IMR-90 (cell line): ENCODE results near the gene SH3BP2. TPM values are rescaled to one million over a fixed set of nuclear protein-coding genes. Genes with fewer than 3 reads are reported as not detected.

Experiments
- ATAC-seq: fragments of 200-7000 bp; cut with Tn5 transposase; 2 replicates; pipeline ENCODE4 v1.9.1; 2020; ENCODE audit warnings: low read depth, mild to moderate bottlenecking, moderate library complexity
- BruUV-seq: library from RNA; stranded (reverse); fragments of 400-500 nt; replicated peaks from 2 replicates; lab custom pipeline; 2021; lab: Mats Ljungman, UMichigan
- CTCF ChIA-PET: fragments of 300-600 bp; formaldehyde crosslinking; extraction: SDS; loops from one replicate; lab custom pipeline; 2021; ENCODE audit warnings: antibody characterized with exemption; lab: Yijun Ruan, JAX
- POLR2A ChIA-PET: fragments of 300-600 bp; sonication (Branson Sonifier 250); formaldehyde crosslinking; loops from one replicate; lab custom pipeline; 2022; ENCODE audit warnings: antibody characterized with exemption; ENCODE audit not compliant: unreplicated experiment; lab: Charles Lee
- DNase-seq: peaks from one replicate; pipeline ENCODE4 v3.0.0; 2013
- H2AFZ ChIP-seq: replicated peaks from 2 replicates; pipeline ENCODE3; 2013; ENCODE audit warnings: low read length, mild to moderate bottlenecking; ENCODE audit not compliant: poor library complexity
- H2AK5ac ChIP-seq: 2 replicates; pipeline ENCODE4 v1.6.1; 2013; ENCODE audit warnings: low read depth, low read length, inconsistent platforms
- H2AK9ac ChIP-seq: replicated peaks from 2 replicates; pipeline ENCODE3; 2013; ENCODE audit warnings: mild to moderate bottlenecking, low read depth, low read length, moderate library complexity; ENCODE audit not compliant: poor library complexity
- H2BK120ac ChIP-seq: 2 replicates; pipeline ENCODE4 v1.6.1; 2013; ENCODE audit warnings: low read depth, low read length, inconsistent platforms
- H2BK15ac ChIP-seq: 3 replicates; pipeline ENCODE4 v1.6.1; 2013; ENCODE audit warnings: low read depth, low read length, inconsistent platforms
- H2BK20ac ChIP-seq: 2 replicates; pipeline ENCODE4 v1.6.1; 2013; ENCODE audit warnings: low read depth, mild to moderate bottlenecking, inconsistent platforms, low read length, moderate library complexity
- H2BK5ac ChIP-seq: 2 replicates; pipeline ENCODE4 v1.6.1; 2013; ENCODE audit warnings: mild to moderate bottlenecking, low read depth, low read length, inconsistent platforms; ENCODE audit not compliant: poor library complexity, severe bottlenecking
- H3K14ac ChIP-seq: replicated peaks from 2 replicates; pipeline ENCODE4 v1.6.1; 2013; ENCODE audit warnings: low read depth, low read length, inconsistent platforms
- H3K18ac ChIP-seq: 2 replicates; pipeline ENCODE4 v1.6.1; 2013; ENCODE audit warnings: low read depth, low read length, control low read depth
- H3K23ac ChIP-seq: 2 replicates; pipeline ENCODE4 v1.6.1; 2013; ENCODE audit warnings: low read depth, low read length, inconsistent platforms
- H3K27ac ChIP-seq: 2 replicates; pipeline ENCODE4 v1.5.1; 2013; ENCODE audit warnings: mild to moderate bottlenecking, control low read depth, low read length; ENCODE audit not compliant: insufficient read depth
- H3K27me3 ChIP-seq: 2 replicates; pipeline ENCODE4 v1.6.1; 2013; ENCODE audit warnings: low read length; ENCODE audit not compliant: control insufficient read depth, insufficient read depth
- H3K36me3 ChIP-seq: 2 replicates; pipeline ENCODE4 v1.6.1; 2013; ENCODE audit warnings: low read length, mixed read lengths; ENCODE audit not compliant: control insufficient read depth, insufficient read depth
- H3K4ac ChIP-seq: 2 replicates; pipeline ENCODE4 v1.6.1; 2013; ENCODE audit warnings: low read depth, low read length, inconsistent platforms
- H3K4me1 ChIP-seq: 2 replicates; pipeline ENCODE4 v1.6.1; 2013; ENCODE audit warnings: low read length, mixed read lengths; ENCODE audit not compliant: control insufficient read depth, insufficient read depth
- H3K4me2 ChIP-seq: 2 replicates; pipeline ENCODE4 v1.6.1; 2013; ENCODE audit warnings: low read depth, mild to moderate bottlenecking, control low read depth, low read length, moderate library complexity
- H3K4me3 ChIP-seq: 2 replicates; pipeline ENCODE4 v1.5.1; 2013; ENCODE audit warnings: low read depth, mild to moderate bottlenecking, control low read depth, low read length, moderate library complexity; ENCODE audit not compliant: insufficient read depth
- H3K56ac ChIP-seq: 2 replicates; pipeline ENCODE4 v1.6.1; 2013; ENCODE audit warnings: low read length, inconsistent platforms; ENCODE audit not compliant: insufficient read depth; ENCODE audit errors: extremely low read depth
- H3K79me1 ChIP-seq, 2 experiments: 2 replicates each; pipeline ENCODE4 v1.6.1; 2013; ENCODE audit warnings: low read length in 2 of 2, inconsistent platforms in 1 of 2, low read depth in 1 of 2
- H3K9ac ChIP-seq: 2 replicates; pipeline ENCODE4 v1.6.1; 2013; ENCODE audit warnings: low read depth, low read length, control low read depth
- H3K9me1 ChIP-seq: 2 replicates; pipeline ENCODE4 v1.6.1; 2013; ENCODE audit warnings: low read length, inconsistent platforms; ENCODE audit not compliant: insufficient read depth
- H3K9me3 ChIP-seq: 2 replicates; pipeline ENCODE4 v1.6.1; 2013; ENCODE audit warnings: low read length; ENCODE audit not compliant: control insufficient read depth, insufficient read depth
- H4K20me1 ChIP-seq: 2 replicates; pipeline ENCODE4 v1.6.1; 2013; ENCODE audit warnings: low read length, inconsistent platforms; ENCODE audit not compliant: insufficient read depth
- H4K5ac ChIP-seq: 2 replicates; pipeline ENCODE4 v1.6.1; 2013; ENCODE audit warnings: mild to moderate bottlenecking, low read depth, low read length, control low read depth
- H4K8ac ChIP-seq, 2 experiments: 2 replicates each; pipeline ENCODE4 v1.6.1; 2013; ENCODE audit warnings: low read depth in 2 of 2, low read length in 2 of 2, control low read depth in 1 of 2, inconsistent platforms in 1 of 2
- H4K91ac ChIP-seq: 2 replicates; pipeline ENCODE4 v1.6.1; 2013; ENCODE audit warnings: low read depth, low read length, inconsistent platforms; ENCODE audit not compliant: insufficient read depth
- BHLHE40 ChIP-seq: fragments of 150-350 bp; IDR thresholded peaks from 2 replicates; pipeline ENCODE4 v1.6.1; 2016; ENCODE audit warnings: mild to moderate bottlenecking, low read depth, low read length
- CEBPB ChIP-seq: IDR thresholded peaks from 2 replicates; pipeline ENCODE4 v1.6.1; 2012; ENCODE audit warnings: low read depth, low read length, improper control_type of control experiment
- CHD1 ChIP-seq: IDR thresholded peaks from 2 replicates; pipeline ENCODE4 v1.6.1; 2012; ENCODE audit warnings: low read depth, low read length, improper control_type of control experiment
- FOS ChIP-seq: fragments of 150-350 bp; IDR thresholded peaks from 2 replicates; pipeline ENCODE4 v1.6.1; 2016; ENCODE audit warnings: low read depth, low read length
- MAFK ChIP-seq: IDR thresholded peaks from 2 replicates; pipeline ENCODE4 v1.6.1; 2012; ENCODE audit warnings: low read depth, low read length, improper control_type of control experiment
- MAZ ChIP-seq: IDR thresholded peaks from 2 replicates; pipeline ENCODE4 v1.6.1; 2012; ENCODE audit warnings: low read depth, mild to moderate bottlenecking, low read length, improper control_type of control experiment, moderate library complexity, borderline replicate concordance
- MXI1 ChIP-seq: IDR thresholded peaks from 2 replicates; pipeline ENCODE4 v1.6.1; 2012; ENCODE audit warnings: low read depth, mild to moderate bottlenecking, low read length, moderate library complexity, borderline replicate concordance
- NFE2L2 ChIP-seq: fragments of 150-350 bp; IDR thresholded peaks from 2 replicates; pipeline ENCODE4 v1.6.1; 2016; ENCODE audit warnings: low read depth, mild to moderate bottlenecking, low read length
- POLR2A ChIP-seq: IDR thresholded peaks from 2 replicates; pipeline ENCODE4 v1.6.1; 2012; ENCODE audit warnings: mild to moderate bottlenecking, low read depth, low read length
- RAD21 ChIP-seq: IDR thresholded peaks from 2 replicates; pipeline ENCODE4 v1.6.1; 2012; ENCODE audit warnings: low read length, improper control_type of control experiment
- RCOR1 ChIP-seq: IDR thresholded peaks from 2 replicates; pipeline ENCODE4 v1.6.1; 2012; ENCODE audit warnings: mild to moderate bottlenecking, low read length, improper control_type of control experiment; ENCODE audit not compliant: insufficient replicate concordance
- RFX5 ChIP-seq: IDR thresholded peaks from 2 replicates; pipeline ENCODE4 v1.8.0; 2012; ENCODE audit warnings: low read depth, mild to moderate bottlenecking, low read length, moderate library complexity
- SMC3 ChIP-seq: fragments of 150-350 bp; IDR thresholded peaks from 2 replicates; pipeline ENCODE4 v1.6.1; 2016; ENCODE audit warnings: low read depth, mild to moderate bottlenecking, antibody characterized with exemption, low read length, moderate library complexity
- USF2 ChIP-seq: fragments of 150-350 bp; IDR thresholded peaks from 2 replicates; pipeline ENCODE4 v1.6.1; 2017; ENCODE audit warnings: mild to moderate bottlenecking, antibody characterized with exemption, low read length, low read depth
- WGBS, 2 experiments: methylation state at CpG; one replicate each; pipeline versions ENCODE4 v1.1.5 to v1.1.7; 2013; ENCODE audit warnings: missing lambda C conversion rate in 2 of 2; ENCODE audit not compliant: insufficient read length in 1 of 2; ENCODE audit errors: extremely low coverage in 2 of 2; 5-methylcytosine and 5-hydroxymethylcytosine counted together
- dilution Hi-C: fragments of 300-500 bp; cut with HindIII; formaldehyde crosslinking; loops from one replicate; pipeline ENCODE4 v1.14.3; 2018; ENCODE audit warnings: low sequenced_read_pairs; ENCODE audit not compliant: unreplicated experiment
- in situ Hi-C: fragments of 300-500 bp; cut with MboI; formaldehyde crosslinking; loops from 3 replicates; pipeline ENCODE4 v1.14.3; 2019; ENCODE audit warnings: low sequenced_read_pairs, inconsistent platforms, mixed read lengths
- intact Hi-C: fragments of 100-400 bp; cut with micrococcal nuclease; formaldehyde crosslinking; loops from 2 replicates; pipeline ENCODE4 v1.10.0; 2022
- polyA plus RNA-seq, 3 experiments: library from polyadenylated mRNA; depleted of rRNA; stranded (reverse); fragments of >200 nt; gene quantifications; 2 replicates each; pipeline ENCODE4 v1.2.3, GENCODE V29; 2012; ENCODE audit warnings: low replicate concordance in 1 of 3
- total RNA-seq: library from RNA; depleted of rRNA; stranded (reverse); fragments of >200 nt; gene quantifications from 2 replicates; pipeline ENCODE4 v1.2.3, GENCODE V29; 2012
- TF ChIP-seq, protein P1 (sequence below): conservative IDR thresholded peaks from 2 replicates; pipeline ENCODE4 v1.5.1; 2012; ENCODE audit warnings: mild to moderate bottlenecking, low read depth, low read length, improper control_type of control experiment
- TF ChIP-seq, protein P2 (sequence below): fragments of 150-350 bp; IDR thresholded peaks from 2 replicates; pipeline ENCODE4 v1.6.1; 2016; ENCODE audit warnings: low read depth, mild to moderate bottlenecking, low read length, moderate library complexity, borderline replicate concordance

SH3BP2 gene
- total and polyA plus RNA-seq, 2 of the 4 experiments (the other 2 are of a cell fraction), result 9.0 to 37.2 TPM

DNA sequence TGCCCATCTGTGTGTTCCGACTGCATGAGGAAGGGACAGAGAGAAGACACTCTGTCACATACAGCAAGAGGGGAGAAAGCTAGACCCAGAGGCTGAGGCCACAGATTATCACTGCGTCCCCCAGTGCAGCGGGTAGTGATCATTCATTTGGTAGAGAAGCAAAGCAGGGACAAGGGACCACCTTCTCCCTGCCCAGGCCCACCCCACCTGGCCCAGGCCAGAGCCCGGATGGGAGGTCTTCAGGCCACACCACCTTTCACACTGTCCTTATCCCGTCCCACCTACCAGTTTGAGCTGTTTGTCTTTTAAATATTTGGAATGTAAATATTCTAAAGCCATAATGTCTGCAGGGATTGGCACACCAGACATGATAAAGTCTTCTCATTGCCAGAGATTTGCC is 47.4 kb upstream of the SH3BP2 start:
- H2BK120ac ChIP-seq, result no peak overlapping the region; the same call in 1 of the 2 replicates
- no peak overlapping the region for H4K8ac ChIP-seq
- no peak overlapping the region for H3K4me2 ChIP-seq
- H2AK5ac ChIP-seq, result peak overlapping the region; percentile 80
- DNase-seq (no peak), ATAC-seq (no peak; the same call in 1 of the 2 replicates)
- in situ Hi-C loops, result no loop called here
- H4K20me1 ChIP-seq, result peaks cover 25% of the 10 kb centered on the region
- H4K5ac ChIP-seq, result no peak overlapping the region
- dilution Hi-C loops, result no loop called here
- WGBS, 2 experiments, result no CpG with 5 or more reads among the region's 5 CpGs
- peak overlapping the region; percentile 24 for H3K4ac ChIP-seq
- ChIA-PET POLR2A (no interaction called here), CTCF (interaction anchor here (0.5 to 0.9 kb wide), 3 partner anchors 15 to 41 kb away, joined by 4 to 10 read pairs (median 4); no protein-coding TSS in a partner anchor)
- intact Hi-C loops, result no loop called here
- no peak overlapping the region for H3K9ac ChIP-seq
- H3K79me1 ChIP-seq, result peaks cover 22 to 81% of the 10 kb centered on the region in 2 experiments; a peak in 3 of 4 replicates
- H3K36me3 ChIP-seq, result peaks cover 49% of the 10 kb centered on the region
- no peak overlapping the region for H2BK20ac ChIP-seq
- H2AK9ac ChIP-seq, result peak overlapping the region; percentile 33
- H3K27ac ChIP-seq, result no peak overlapping the region; the same call in 1 of the 2 replicates
- H3K4me3 ChIP-seq, result no peak overlapping the region
- no peak overlapping the region; the same call in 1 of the 2 replicates for H3K23ac ChIP-seq
- no peaks in the 10 kb centered on the region for H3K27me3 ChIP-seq
- H3K9me3 ChIP-seq, result no peaks in the 10 kb centered on the region
- H3K14ac ChIP-seq, result no peak overlapping the region
- H2AFZ ChIP-seq, result peak overlapping the region; percentile 17
- H3K9me1 ChIP-seq, result peaks cover 42% of the 10 kb centered on the region
- no peak overlapping the region for H3K18ac ChIP-seq
- peak overlapping the region; percentile 64 for H2BK5ac ChIP-seq
- H3K56ac ChIP-seq, result no peak overlapping the region
- BruUV-seq, result no TSS peak
- TF ChIP-seq RAD21, result no peak
- no peak for TF ChIP-seq RCOR1
- no peak for TF ChIP-seq POLR2A
- no peak for TF ChIP-seq CEBPB
- no peak for TF ChIP-seq SMC3
- TF ChIP-seq RFX5, result no peak
- no peak for TF ChIP-seq BHLHE40
- TF ChIP-seq MXI1, result no peak
- TF ChIP-seq, protein P1, sequence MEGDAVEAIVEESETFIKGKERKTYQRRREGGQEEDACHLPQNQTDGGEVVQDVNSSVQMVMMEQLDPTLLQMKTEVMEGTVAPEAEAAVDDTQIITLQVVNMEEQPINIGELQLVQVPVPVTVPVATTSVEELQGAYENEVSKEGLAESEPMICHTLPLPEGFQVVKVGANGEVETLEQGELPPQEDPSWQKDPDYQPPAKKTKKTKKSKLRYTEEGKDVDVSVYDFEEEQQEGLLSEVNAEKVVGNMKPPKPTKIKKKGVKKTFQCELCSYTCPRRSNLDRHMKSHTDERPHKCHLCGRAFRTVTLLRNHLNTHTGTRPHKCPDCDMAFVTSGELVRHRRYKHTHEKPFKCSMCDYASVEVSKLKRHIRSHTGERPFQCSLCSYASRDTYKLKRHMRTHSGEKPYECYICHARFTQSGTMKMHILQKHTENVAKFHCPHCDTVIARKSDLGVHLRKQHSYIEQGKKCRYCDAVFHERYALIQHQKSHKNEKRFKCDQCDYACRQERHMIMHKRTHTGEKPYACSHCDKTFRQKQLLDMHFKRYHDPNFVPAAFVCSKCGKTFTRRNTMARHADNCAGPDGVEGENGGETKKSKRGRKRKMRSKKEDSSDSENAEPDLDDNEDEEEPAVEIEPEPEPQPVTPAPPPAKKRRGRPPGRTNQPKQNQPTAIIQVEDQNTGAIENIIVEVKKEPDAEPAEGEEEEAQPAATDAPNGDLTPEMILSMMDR, result no peak
- TF ChIP-seq CHD1, result no peak
- no peak for TF ChIP-seq MAFK
- no peak for TF ChIP-seq USF2
- TF ChIP-seq, protein P2, sequence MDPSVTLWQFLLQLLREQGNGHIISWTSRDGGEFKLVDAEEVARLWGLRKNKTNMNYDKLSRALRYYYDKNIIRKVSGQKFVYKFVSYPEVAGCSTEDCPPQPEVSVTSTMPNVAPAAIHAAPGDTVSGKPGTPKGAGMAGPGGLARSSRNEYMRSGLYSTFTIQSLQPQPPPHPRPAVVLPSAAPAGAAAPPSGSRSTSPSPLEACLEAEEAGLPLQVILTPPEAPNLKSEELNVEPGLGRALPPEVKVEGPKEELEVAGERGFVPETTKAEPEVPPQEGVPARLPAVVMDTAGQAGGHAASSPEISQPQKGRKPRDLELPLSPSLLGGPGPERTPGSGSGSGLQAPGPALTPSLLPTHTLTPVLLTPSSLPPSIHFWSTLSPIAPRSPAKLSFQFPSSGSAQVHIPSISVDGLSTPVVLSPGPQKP, result no peak
- TF ChIP-seq NFE2L2, result no peak
- TF ChIP-seq FOS, result no peak
- no peak for TF ChIP-seq MAZ
- H2BK15ac ChIP-seq, result no peak overlapping the region
- peaks cover 28% of the 10 kb centered on the region for H3K4me1 ChIP-seq
- peak overlapping the region; percentile 1; the same call in 1 of the 2 replicates for H4K91ac ChIP-seq
